H1 (cell line): Measurements from ENCODE around the gene PCDHGA2. TPM values are rescaled to one million over a fixed set of nuclear protein-coding genes. Genes with fewer than 3 reads are reported as not detected.
A peak's percentile ranks its signal among the peaks of the same experiment; 100 is the strongest.

Source experiments
- CTCF ChIA-PET: fragments of 300-600 bp; sonication (Branson Sonifier 250); formaldehyde crosslinking; loops from one replicate; lab custom pipeline; 2021; ENCODE audit not compliant: partially characterized antibody; lab: Charles Lee
- POLR2A ChIA-PET: fragments of 300-600 bp; sonication (Branson Sonifier 250); formaldehyde crosslinking; loops from one replicate; lab custom pipeline; 2021; ENCODE audit warnings: inconsistent platforms; ENCODE audit not compliant: partially characterized antibody; lab: Charles Lee
- DNase-seq, 2 experiments: peaks; one replicate each; pipeline versions ENCODE4 v3.0.0 to v3.0.0-alpha.2; 2010 to 2022; ENCODE audit warnings: low spot score in 2 of 2, low read depth in 1 of 2, mixed read lengths in 1 of 2
- FAIRE-seq: peaks from 2 replicates; lab custom pipeline; 2011; peaks lifted over from hg19 to GRCh38; lab: Jason Lieb, UNC
- H2AFZ ChIP-seq: 2 replicates; pipeline ENCODE4 v1.8.1; 2012; ENCODE audit warnings: low read length, inconsistent platforms
- H2AK5ac ChIP-seq: 2 replicates; pipeline ENCODE4 v1.6.1; 2013; ENCODE audit warnings: low read depth, low read length
- H2BK120ac ChIP-seq: replicated peaks from 2 replicates; pipeline ENCODE3; 2013; ENCODE audit warnings: low read depth, low read length, inconsistent platforms
- H2BK12ac ChIP-seq: 2 replicates; pipeline ENCODE4 v1.6.1; 2013; ENCODE audit warnings: low read depth, low read length
- H2BK15ac ChIP-seq: 2 replicates; pipeline ENCODE4 v1.6.1; 2013; ENCODE audit warnings: low read length
- H2BK20ac ChIP-seq: 2 replicates; pipeline ENCODE4 v1.6.1; 2013; ENCODE audit warnings: low read length
- H2BK5ac ChIP-seq: 2 replicates; pipeline ENCODE4 v1.6.1; 2013; ENCODE audit warnings: low read depth, low read length
- H3K14ac ChIP-seq: 2 replicates; pipeline ENCODE4 v1.6.1; 2013; ENCODE audit warnings: inconsistent platforms; ENCODE audit not compliant: insufficient read length
- H3K18ac ChIP-seq: 2 replicates; pipeline ENCODE4 v1.6.1; 2013; ENCODE audit warnings: low read length; ENCODE audit errors: extremely low read depth
- H3K23ac ChIP-seq: 2 replicates; pipeline ENCODE4 v1.6.1; 2013; ENCODE audit warnings: inconsistent platforms; ENCODE audit not compliant: insufficient read length
- H3K23me2 ChIP-seq: 2 replicates; pipeline ENCODE4 v1.6.1; 2013; ENCODE audit warnings: low read depth, low read length
- H3K27ac ChIP-seq: 2 replicates; pipeline ENCODE4 v1.6.1; 2011; ENCODE audit warnings: low read depth, low read length, inconsistent platforms
- H3K27me3 ChIP-seq, 4 experiments: replicated peaks in 1 of 4; 1 replicate in 1 of 4; 2 replicates in 3 of 4; pipeline versions ENCODE4 v1.6.1 to v1.8.1; 2011 to 2013; ENCODE audit warnings: low read length in 3 of 4, mild to moderate bottlenecking in 3 of 4, inconsistent platforms in 2 of 4, mixed read lengths in 2 of 4, moderate library complexity in 1 of 4; ENCODE audit not compliant: control insufficient read depth in 3 of 4, insufficient read depth in 3 of 4; ENCODE audit errors: extremely low read depth in 1 of 4
- H3K36me3 ChIP-seq, 4 experiments: 2 replicates each; pipeline versions ENCODE4 v1.6.1 to v1.8.1; 2011 to 2013; ENCODE audit warnings: mild to moderate bottlenecking in 4 of 4, low read length in 3 of 4, moderate library complexity in 2 of 4, control low read depth in 1 of 4, inconsistent platforms in 1 of 4; ENCODE audit not compliant: insufficient read depth in 4 of 4, control insufficient read depth in 2 of 4
- H3K4ac ChIP-seq: replicated peaks from 2 replicates; pipeline ENCODE3; 2013; ENCODE audit warnings: low read length, low read depth, mixed read lengths, inconsistent platforms; ENCODE audit not compliant: insufficient read length
- H3K4me1 ChIP-seq, 4 experiments: replicated peaks in 1 of 4; 1 replicate in 1 of 4; 2 replicates in 3 of 4; pipeline versions ENCODE4 v1.6.1 to v1.8.1; 2011 to 2013; ENCODE audit warnings: low read length in 3 of 4, inconsistent platforms in 2 of 4, mixed read lengths in 1 of 4; ENCODE audit not compliant: insufficient read depth in 4 of 4, control insufficient read depth in 3 of 4
- H3K4me2 ChIP-seq, 2 experiments: 2 replicates each; pipeline versions ENCODE4 v1.6.1 to v1.8.1; 2011 to 2013; ENCODE audit warnings: low read depth in 2 of 2, low read length in 2 of 2, control low read depth in 1 of 2, inconsistent platforms in 1 of 2, mild to moderate bottlenecking in 1 of 2; ENCODE audit not compliant: insufficient read depth in 1 of 2
- H3K4me3 ChIP-seq, 4 experiments: fragments of 200-600, 300-600 bp in 1 of 4; sonication (generic), shearing (Covaris generic), sonication (Bioruptor Twin) in 1 of 4; 2 replicates each; pipeline versions ENCODE4 v1.5.1 to v1.8.1; 2011 to 2016; ENCODE audit warnings: low read length in 4 of 4, low read depth in 3 of 4, control low read depth in 2 of 4, inconsistent platforms in 2 of 4, mild to moderate bottlenecking in 2 of 4, mixed read lengths in 1 of 4, moderate library complexity in 1 of 4; ENCODE audit not compliant: insufficient read depth in 2 of 4; ENCODE audit errors: extremely low read depth in 1 of 4
- H3K56ac ChIP-seq: replicated peaks from 2 replicates; pipeline ENCODE3; 2013; ENCODE audit warnings: low read depth, mild to moderate bottlenecking, mixed read lengths, low read length, inconsistent platforms; ENCODE audit not compliant: insufficient read length
- H3K79me1 ChIP-seq: 2 replicates; pipeline ENCODE4 v1.6.1; 2013; ENCODE audit warnings: low read depth, low read length, control low read depth
- H3K79me2 ChIP-seq, 2 experiments: 2 replicates each; pipeline versions ENCODE4 v1.6.1 to v1.8.1; 2012 to 2013; ENCODE audit warnings: low read length in 2 of 2, mild to moderate bottlenecking in 2 of 2, inconsistent platforms in 1 of 2; ENCODE audit not compliant: insufficient read depth in 2 of 2, control insufficient read depth in 1 of 2
- H3K9ac ChIP-seq, 4 experiments: replicated peaks in 1 of 4; 1 replicate in 1 of 4; 2 replicates in 3 of 4; pipeline versions ENCODE4 v1.6.1 to v1.8.1; 2011 to 2013; ENCODE audit warnings: low read depth in 3 of 4, low read length in 3 of 4, control low read depth in 2 of 4, mild to moderate bottlenecking in 2 of 4, moderate library complexity in 2 of 4, inconsistent platforms in 1 of 4; ENCODE audit errors: extremely low read depth in 1 of 4
- H3K9me3 ChIP-seq, 2 experiments: 2 replicates each; pipeline versions ENCODE4 v1.6.1 to v1.8.1; 2012 to 2013; ENCODE audit warnings: mild to moderate bottlenecking in 2 of 2, moderate library complexity in 2 of 2, control low read depth in 1 of 2, inconsistent platforms in 1 of 2, low read depth in 1 of 2, low read length in 1 of 2, mixed read lengths in 1 of 2; ENCODE audit not compliant: insufficient read depth in 2 of 2
- H4K20me1 ChIP-seq, 2 experiments: replicated peaks in 1 of 2; 2 replicates each; pipeline versions ENCODE3 to v1.8.1; 2011 to 2013; ENCODE audit warnings: inconsistent platforms in 2 of 2, low read length in 2 of 2, mild to moderate bottlenecking in 1 of 2; ENCODE audit not compliant: insufficient read depth in 2 of 2, control insufficient read depth in 1 of 2
- H4K5ac ChIP-seq: 2 replicates; pipeline ENCODE4 v1.6.1; 2013; ENCODE audit warnings: low read length, low read depth, mixed read lengths, inconsistent platforms; ENCODE audit not compliant: insufficient read length
- H4K8ac ChIP-seq: 2 replicates; pipeline ENCODE4 v1.8.0; 2013; ENCODE audit warnings: mild to moderate bottlenecking, moderate library complexity, low read length, inconsistent platforms; ENCODE audit not compliant: insufficient read depth; ENCODE audit errors: extremely low read depth
- H4K91ac ChIP-seq: replicated peaks from 2 replicates; pipeline ENCODE3; 2013; ENCODE audit warnings: low read length, mixed read lengths, inconsistent platforms; ENCODE audit not compliant: insufficient read length
- CHD2 ChIP-seq: IDR thresholded peaks from 2 replicates; pipeline ENCODE4 v1.6.1; 2012; ENCODE audit warnings: low read length, improper control_type of control experiment
- HDAC6 ChIP-seq: IDR thresholded peaks from one replicate; pipeline ENCODE4 v1.7.1; 2012; ENCODE audit warnings: low read depth, mild to moderate bottlenecking, inconsistent platforms, low read length, moderate library complexity
- RAD21 ChIP-seq, 2 experiments: IDR thresholded peaks in 1 of 2; conservative IDR thresholded peaks in 1 of 2; 2 replicates each; pipeline ENCODE4 v1.6.1; 2011; ENCODE audit warnings: low read depth in 2 of 2, low read length in 2 of 2, improper control_type of control experiment in 1 of 2, inconsistent platforms in 1 of 2, mild to moderate bottlenecking in 1 of 2, moderate library complexity in 1 of 2
- TAF1 ChIP-seq: IDR thresholded peaks from 2 replicates; pipeline ENCODE4 v1.6.1; 2011; ENCODE audit warnings: mild to moderate bottlenecking, low read depth, low read length
- ZNF274 ChIP-seq: IDR thresholded peaks from 2 replicates; pipeline ENCODE4 v1.7.0; 2012; ENCODE audit warnings: low read length, borderline replicate concordance; ENCODE audit errors: extremely low read depth
- WGBS, 2 experiments: shearing (Covaris generic) in 1 of 2; methylation state at CpG; one replicate each; pipeline versions ENCODE4 v1.1.6 to v1.1.7; 2013 to 2015; ENCODE audit warnings: low lambda C conversion rate in 2 of 2, mixed read lengths in 2 of 2, inconsistent platforms in 1 of 2, low coverage in 1 of 2, missing lambda C conversion rate in 1 of 2; ENCODE audit not compliant: insufficient replicate concordance in 2 of 2, insufficient coverage in 1 of 2, insufficient read length in 1 of 2; ENCODE audit errors: extremely low coverage in 1 of 2, missing lambda C conversion rate in 1 of 2; 5-methylcytosine and 5-hydroxymethylcytosine counted together
- polyA plus RNA-seq, 7 experiments: library from polyadenylated mRNA; depleted of rRNA in 3 of 7; stranded (reverse) in 5 of 7; unstranded in 2 of 7; fragments of >200 nt in 5 of 7; fragments of 200-250 nt in 2 of 7; gene quantifications; 1 replicate in 5 of 7; 2 replicates in 1 of 7; 4 replicates in 1 of 7; pipeline versions ENCODE4 v1.2.1 to v1.2.3, GENCODE V29; 2011 to 2013; ENCODE audit warnings: missing spikeins in 2 of 7, mixed read lengths in 2 of 7
- total RNA-seq: library from RNA; stranded (reverse); fragmentation: NEBNext Ultra II Directional; extraction: Animal tissue kit (Norgen Biotek cat#: 25700); gene quantifications from 2 replicates; pipeline ENCODE4 v1.2.1, GENCODE V29; 2021
- TF ChIP-seq, protein P1 (sequence below): IDR thresholded peaks from 2 replicates; pipeline ENCODE4 v1.6.1; 2012; ENCODE audit warnings: low read length, inconsistent platforms

PCDHGA2 gene
- total and polyA plus RNA-seq, 2 of the 8 experiments (the other 6 are each of a cell fraction or from before 2014, with no cell fraction given): 0.32 to 0.39 TPM

- Histone ChIP-seq H3K14ac (no peak within 1 kb of the TSS), H3K23ac (no peak within 1 kb of the TSS), H3K23me2 (no peaks in the 10 kb centered on the region), H3K4me2 (no peak within 1 kb of the TSS), H3K36me3 (peaks cover 0 to 8% (median 3%) of the 10 kb centered on the region in 4 experiments; a peak in 3 of 8 replicates), H2BK5ac (no peak within 1 kb of the TSS), H2BK20ac (no peak within 1 kb of the TSS), H4K8ac (no peak within 1 kb of the TSS), H3K18ac (no peak within 1 kb of the TSS), H3K4me3 (peak within 1 kb of the TSS in 1 of 4 experiments; percentile 40; a peak in 1 of 8 replicates), H2AK5ac (no peak within 1 kb of the TSS), H3K4me1 (peaks cover 0 to 3% (median under 1%) of the 10 kb centered on the region in 4 experiments; a peak in 1 of 7 replicates), H3K79me2 (no peaks in the 10 kb centered on the region), H3K4ac (no peak within 1 kb of the TSS), H3K79me1 (no peaks in the 10 kb centered on the region), H3K27ac (no peak within 1 kb of the TSS), H2BK12ac (no peak within 1 kb of the TSS), H3K9ac (no peak within 1 kb of the TSS), H4K5ac (no peak within 1 kb of the TSS), H2AFZ (no peak within 1 kb of the TSS), H3K27me3 (no peaks in the 10 kb centered on the region), H3K9me3 (peaks cover 43 to 51% of the 10 kb centered on the region in 2 experiments), H2BK15ac (no peak within 1 kb of the TSS; the same call in 1 of the 2 replicates), H4K91ac (no peak within 1 kb of the TSS), H3K56ac (no peak within 1 kb of the TSS), H4K20me1 (no peaks in the 10 kb centered on the region), H2BK120ac (no peak within 1 kb of the TSS)
- POLR2A ChIA-PET: interaction anchor here (1.1 to 1.6 kb wide), 2 partner anchors 151 to 197 kb away, joined by 3 read pairs; no protein-coding TSS in a partner anchor
- 94% methylated on average over 30 of the region's 34 CpGs; no CpG with 5 or more reads in 1 of the 2 experiments for WGBS, 2 experiments
- no peak for FAIRE-seq
- CTCF ChIA-PET: interaction anchor here (0.7 to 2.3 kb wide), 23 partner anchors 9 to 203 kb away, joined by 3 to 18 read pairs (median 4); partner anchors contain the start of genes PCDHB14, PCDHB15, PCDHGA10 and PCDHGA11
- TF ChIP-seq, protein P1, sequence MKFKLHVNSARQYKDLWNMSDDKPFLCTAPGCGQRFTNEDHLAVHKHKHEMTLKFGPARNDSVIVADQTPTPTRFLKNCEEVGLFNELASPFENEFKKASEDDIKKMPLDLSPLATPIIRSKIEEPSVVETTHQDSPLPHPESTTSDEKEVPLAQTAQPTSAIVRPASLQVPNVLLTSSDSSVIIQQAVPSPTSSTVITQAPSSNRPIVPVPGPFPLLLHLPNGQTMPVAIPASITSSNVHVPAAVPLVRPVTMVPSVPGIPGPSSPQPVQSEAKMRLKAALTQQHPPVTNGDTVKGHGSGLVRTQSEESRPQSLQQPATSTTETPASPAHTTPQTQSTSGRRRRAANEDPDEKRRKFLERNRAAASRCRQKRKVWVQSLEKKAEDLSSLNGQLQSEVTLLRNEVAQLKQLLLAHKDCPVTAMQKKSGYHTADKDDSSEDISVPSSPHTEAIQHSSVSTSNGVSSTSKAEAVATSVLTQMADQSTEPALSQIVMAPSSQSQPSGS: no peak
- TF ChIP-seq TAF1 (no peak), RAD21 (IDR thresholded peaks at IDR 0.05 in 1 of 2, conservative IDR thresholded peaks at IDR 0.05 in 1 of 2; ENCODE audit: low read depth in 2 of 2, low read length in 2 of 2) (0 out of 4 replicates have a peak, but pooled peaks of 1 of the 2 experiments have one; percentile 1), ZNF274 (no peak), HDAC6 (no peak), CHD2 (no peak)
- DNase-seq: no peak
Measured at GRCh38 chr5:141363952-141364660, 25.5 kb downstream of the PCDHGA2 start, which contains the start of gene PCDHGA5. TSS of gene PCDHGA5 (plus strand) at chr5:141364162. CDS start at chr5:141364331, 169 bp downstream.
